IMR-90 (cell line): ENCODE results near the gene GMEB1. TPM values are rescaled to one million over a fixed set of nuclear protein-coding genes. Genes with fewer than 3 reads are reported as not detected.

Experiments
- ATAC-seq: fragments of 200-7000 bp; cut with Tn5 transposase; 2 replicates; pipeline ENCODE4 v1.9.1; 2020; ENCODE audit warnings: low read depth, mild to moderate bottlenecking, moderate library complexity
- BruUV-seq: library from RNA; stranded (reverse); fragments of 400-500 nt; replicated peaks from 2 replicates; lab custom pipeline; 2021; lab: Mats Ljungman, UMichigan
- CTCF ChIA-PET: fragments of 300-600 bp; formaldehyde crosslinking; extraction: SDS; loops from one replicate; lab custom pipeline; 2021; ENCODE audit warnings: antibody characterized with exemption; lab: Yijun Ruan, JAX
- POLR2A ChIA-PET: fragments of 300-600 bp; sonication (Branson Sonifier 250); formaldehyde crosslinking; loops from one replicate; lab custom pipeline; 2022; ENCODE audit warnings: antibody characterized with exemption; ENCODE audit not compliant: unreplicated experiment; lab: Charles Lee
- DNase-seq: peaks from one replicate; pipeline ENCODE4 v3.0.0; 2013
- H2AFZ ChIP-seq: replicated peaks from 2 replicates; pipeline ENCODE3; 2013; ENCODE audit warnings: low read length, mild to moderate bottlenecking; ENCODE audit not compliant: poor library complexity
- H2AK5ac ChIP-seq: 2 replicates; pipeline ENCODE4 v1.6.1; 2013; ENCODE audit warnings: low read depth, low read length, inconsistent platforms
- H2AK9ac ChIP-seq: replicated peaks from 2 replicates; pipeline ENCODE3; 2013; ENCODE audit warnings: mild to moderate bottlenecking, low read depth, low read length, moderate library complexity; ENCODE audit not compliant: poor library complexity
- H2BK120ac ChIP-seq: 2 replicates; pipeline ENCODE4 v1.6.1; 2013; ENCODE audit warnings: low read depth, low read length, inconsistent platforms
- H2BK15ac ChIP-seq: 3 replicates; pipeline ENCODE4 v1.6.1; 2013; ENCODE audit warnings: low read depth, low read length, inconsistent platforms
- H2BK20ac ChIP-seq: 2 replicates; pipeline ENCODE4 v1.6.1; 2013; ENCODE audit warnings: low read depth, mild to moderate bottlenecking, inconsistent platforms, low read length, moderate library complexity
- H2BK5ac ChIP-seq: 2 replicates; pipeline ENCODE4 v1.6.1; 2013; ENCODE audit warnings: mild to moderate bottlenecking, low read depth, low read length, inconsistent platforms; ENCODE audit not compliant: poor library complexity, severe bottlenecking
- H3K14ac ChIP-seq: replicated peaks from 2 replicates; pipeline ENCODE4 v1.6.1; 2013; ENCODE audit warnings: low read depth, low read length, inconsistent platforms
- H3K18ac ChIP-seq: 2 replicates; pipeline ENCODE4 v1.6.1; 2013; ENCODE audit warnings: low read depth, low read length, control low read depth
- H3K23ac ChIP-seq: 2 replicates; pipeline ENCODE4 v1.6.1; 2013; ENCODE audit warnings: low read depth, low read length, inconsistent platforms
- H3K27ac ChIP-seq: 2 replicates; pipeline ENCODE4 v1.5.1; 2013; ENCODE audit warnings: mild to moderate bottlenecking, control low read depth, low read length; ENCODE audit not compliant: insufficient read depth
- H3K27me3 ChIP-seq: 2 replicates; pipeline ENCODE4 v1.6.1; 2013; ENCODE audit warnings: low read length; ENCODE audit not compliant: control insufficient read depth, insufficient read depth
- H3K36me3 ChIP-seq: 2 replicates; pipeline ENCODE4 v1.6.1; 2013; ENCODE audit warnings: low read length, mixed read lengths; ENCODE audit not compliant: control insufficient read depth, insufficient read depth
- H3K4ac ChIP-seq: 2 replicates; pipeline ENCODE4 v1.6.1; 2013; ENCODE audit warnings: low read depth, low read length, inconsistent platforms
- H3K4me1 ChIP-seq: 2 replicates; pipeline ENCODE4 v1.6.1; 2013; ENCODE audit warnings: low read length, mixed read lengths; ENCODE audit not compliant: control insufficient read depth, insufficient read depth
- H3K4me2 ChIP-seq: 2 replicates; pipeline ENCODE4 v1.6.1; 2013; ENCODE audit warnings: low read depth, mild to moderate bottlenecking, control low read depth, low read length, moderate library complexity
- H3K4me3 ChIP-seq: 2 replicates; pipeline ENCODE4 v1.5.1; 2013; ENCODE audit warnings: low read depth, mild to moderate bottlenecking, control low read depth, low read length, moderate library complexity; ENCODE audit not compliant: insufficient read depth
- H3K56ac ChIP-seq: 2 replicates; pipeline ENCODE4 v1.6.1; 2013; ENCODE audit warnings: low read length, inconsistent platforms; ENCODE audit not compliant: insufficient read depth; ENCODE audit errors: extremely low read depth
- H3K79me1 ChIP-seq, 2 experiments: 2 replicates each; pipeline ENCODE4 v1.6.1; 2013; ENCODE audit warnings: low read length in 2 of 2, inconsistent platforms in 1 of 2, low read depth in 1 of 2
- H3K9ac ChIP-seq: 2 replicates; pipeline ENCODE4 v1.6.1; 2013; ENCODE audit warnings: low read depth, low read length, control low read depth
- H3K9me1 ChIP-seq: 2 replicates; pipeline ENCODE4 v1.6.1; 2013; ENCODE audit warnings: low read length, inconsistent platforms; ENCODE audit not compliant: insufficient read depth
- H3K9me3 ChIP-seq: 2 replicates; pipeline ENCODE4 v1.6.1; 2013; ENCODE audit warnings: low read length; ENCODE audit not compliant: control insufficient read depth, insufficient read depth
- H4K20me1 ChIP-seq: 2 replicates; pipeline ENCODE4 v1.6.1; 2013; ENCODE audit warnings: low read length, inconsistent platforms; ENCODE audit not compliant: insufficient read depth
- H4K5ac ChIP-seq: 2 replicates; pipeline ENCODE4 v1.6.1; 2013; ENCODE audit warnings: mild to moderate bottlenecking, low read depth, low read length, control low read depth
- H4K8ac ChIP-seq, 2 experiments: 2 replicates each; pipeline ENCODE4 v1.6.1; 2013; ENCODE audit warnings: low read depth in 2 of 2, low read length in 2 of 2, control low read depth in 1 of 2, inconsistent platforms in 1 of 2
- H4K91ac ChIP-seq: 2 replicates; pipeline ENCODE4 v1.6.1; 2013; ENCODE audit warnings: low read depth, low read length, inconsistent platforms; ENCODE audit not compliant: insufficient read depth
- BHLHE40 ChIP-seq: fragments of 150-350 bp; IDR thresholded peaks from 2 replicates; pipeline ENCODE4 v1.6.1; 2016; ENCODE audit warnings: mild to moderate bottlenecking, low read depth, low read length
- CEBPB ChIP-seq: IDR thresholded peaks from 2 replicates; pipeline ENCODE4 v1.6.1; 2012; ENCODE audit warnings: low read depth, low read length, improper control_type of control experiment
- CHD1 ChIP-seq: IDR thresholded peaks from 2 replicates; pipeline ENCODE4 v1.6.1; 2012; ENCODE audit warnings: low read depth, low read length, improper control_type of control experiment
- CTCF ChIP-seq: conservative IDR thresholded peaks from 2 replicates; pipeline ENCODE4 v1.5.1; 2012; ENCODE audit warnings: mild to moderate bottlenecking, low read depth, low read length, improper control_type of control experiment
- ELK1 ChIP-seq: fragments of 150-350 bp; IDR thresholded peaks from 2 replicates; pipeline ENCODE4 v1.6.1; 2016; ENCODE audit warnings: low read depth, mild to moderate bottlenecking, low read length, moderate library complexity, borderline replicate concordance
- FOS ChIP-seq: fragments of 150-350 bp; IDR thresholded peaks from 2 replicates; pipeline ENCODE4 v1.6.1; 2016; ENCODE audit warnings: low read depth, low read length
- MAFK ChIP-seq: IDR thresholded peaks from 2 replicates; pipeline ENCODE4 v1.6.1; 2012; ENCODE audit warnings: low read depth, low read length, improper control_type of control experiment
- MAZ ChIP-seq: IDR thresholded peaks from 2 replicates; pipeline ENCODE4 v1.6.1; 2012; ENCODE audit warnings: low read depth, mild to moderate bottlenecking, low read length, improper control_type of control experiment, moderate library complexity, borderline replicate concordance
- MXI1 ChIP-seq: IDR thresholded peaks from 2 replicates; pipeline ENCODE4 v1.6.1; 2012; ENCODE audit warnings: low read depth, mild to moderate bottlenecking, low read length, moderate library complexity, borderline replicate concordance
- NFE2L2 ChIP-seq: fragments of 150-350 bp; IDR thresholded peaks from 2 replicates; pipeline ENCODE4 v1.6.1; 2016; ENCODE audit warnings: low read depth, mild to moderate bottlenecking, low read length
- POLR2A ChIP-seq: IDR thresholded peaks from 2 replicates; pipeline ENCODE4 v1.6.1; 2012; ENCODE audit warnings: mild to moderate bottlenecking, low read depth, low read length
- RAD21 ChIP-seq: IDR thresholded peaks from 2 replicates; pipeline ENCODE4 v1.6.1; 2012; ENCODE audit warnings: low read length, improper control_type of control experiment
- RCOR1 ChIP-seq: IDR thresholded peaks from 2 replicates; pipeline ENCODE4 v1.6.1; 2012; ENCODE audit warnings: mild to moderate bottlenecking, low read length, improper control_type of control experiment; ENCODE audit not compliant: insufficient replicate concordance
- RFX5 ChIP-seq: IDR thresholded peaks from 2 replicates; pipeline ENCODE4 v1.8.0; 2012; ENCODE audit warnings: low read depth, mild to moderate bottlenecking, low read length, moderate library complexity
- USF2 ChIP-seq: fragments of 150-350 bp; IDR thresholded peaks from 2 replicates; pipeline ENCODE4 v1.6.1; 2017; ENCODE audit warnings: mild to moderate bottlenecking, antibody characterized with exemption, low read length, low read depth
- WGBS, 2 experiments: methylation state at CpG; one replicate each; pipeline versions ENCODE4 v1.1.5 to v1.1.7; 2013; ENCODE audit warnings: missing lambda C conversion rate in 2 of 2; ENCODE audit not compliant: insufficient read length in 1 of 2; ENCODE audit errors: extremely low coverage in 2 of 2; 5-methylcytosine and 5-hydroxymethylcytosine counted together
- dilution Hi-C: fragments of 300-500 bp; cut with HindIII; formaldehyde crosslinking; loops from one replicate; pipeline ENCODE4 v1.14.3; 2018; ENCODE audit warnings: low sequenced_read_pairs; ENCODE audit not compliant: unreplicated experiment
- in situ Hi-C: fragments of 300-500 bp; cut with MboI; formaldehyde crosslinking; loops from 3 replicates; pipeline ENCODE4 v1.14.3; 2019; ENCODE audit warnings: low sequenced_read_pairs, inconsistent platforms, mixed read lengths
- intact Hi-C: fragments of 100-400 bp; cut with micrococcal nuclease; formaldehyde crosslinking; loops from 2 replicates; pipeline ENCODE4 v1.10.0; 2022
- polyA plus RNA-seq, 3 experiments: library from polyadenylated mRNA; depleted of rRNA; stranded (reverse); fragments of >200 nt; gene quantifications; 2 replicates each; pipeline ENCODE4 v1.2.3, GENCODE V29; 2012; ENCODE audit warnings: low replicate concordance in 1 of 3
- total RNA-seq: library from RNA; depleted of rRNA; stranded (reverse); fragments of >200 nt; gene quantifications from 2 replicates; pipeline ENCODE4 v1.2.3, GENCODE V29; 2012

The GMEB1 gene
- total and polyA plus RNA-seq, 2 of the 4 experiments (the other 2 are of a cell fraction) = 7.1 to 7.9 TPM

- WGBS, 2 experiments = 1% methylated on average over 14 of the region's 18 CpGs; no CpG with 5 or more reads in 1 of the 2 experiments
- Histone ChIP-seq H2AFZ (peak overlapping the region; percentile 88), H3K56ac (peak overlapping the region; percentile 99), H2BK20ac (peak overlapping the region; percentile 93), H3K4me2 (peak overlapping the region; percentile 79), H2AK9ac (peak overlapping the region; percentile 76), H2BK120ac (peak overlapping the region; percentile 96), H3K27ac (peak overlapping the region; percentile 79), H3K14ac (peak overlapping the region; percentile 95), H4K8ac (peak overlapping the region; percentile 82 to 93), H3K4ac (peak overlapping the region; percentile 95), H3K27me3 (no peaks in the 10 kb centered on the region), H2AK5ac (peak overlapping the region; percentile 79), H4K5ac (peak overlapping the region; percentile 72), H3K9ac (peak overlapping the region; percentile 71), H4K20me1 (peaks cover 4% of the 10 kb centered on the region; the same call in 1 of the 2 replicates), H2BK15ac (peak overlapping the region; percentile 81; the same call in 2 of the 3 replicates), H3K9me3 (no peaks in the 10 kb centered on the region), H3K23ac (peak overlapping the region; percentile 86), H3K18ac (peak overlapping the region; percentile 58), H3K4me3 (peak overlapping the region; percentile 28), H2BK5ac (peak overlapping the region; percentile 97), H3K36me3 (no peaks in the 10 kb centered on the region), H4K91ac (peak overlapping the region; percentile 88), H3K4me1 (peaks cover 1% of the 10 kb centered on the region), H3K9me1 (peaks cover 5% of the 10 kb centered on the region; the same call in 1 of the 2 replicates), H3K79me1 (peaks cover 11 to 13% of the 10 kb centered on the region in 2 experiments; a peak in 3 of 4 replicates)
- BruUV-seq = no TSS peak
- DNase-seq (peak; percentile 92), ATAC-seq (peak; percentile 80)
- intact Hi-C loops = loop anchor here (1.0 to 10.0 kb wide), 5 partner anchors 21 to 547 kb away; partner anchors contain the start of genes GMEB1 and YTHDF2
- ChIA-PET CTCF (interaction anchor here (0.6 to 1.2 kb wide), 2 partner anchors 229 to 281 kb away, joined by 5 to 9 read pairs; no protein-coding TSS in a partner anchor), POLR2A (interaction anchor here (0.7 to 1.4 kb wide), 7 partner anchors 20 to 554 kb away, joined by 3 to 6 read pairs (median 3); partner anchors contain the start of genes GMEB1 and YTHDF2)
- in situ Hi-C loops = no loop called here
- dilution Hi-C loops = no loop called here
- TF ChIP-seq FOS (no peak), MAZ (no peak), RCOR1 (no peak), ELK1 (no peak), USF2 (no peak), CHD1 (no peak), NFE2L2 (no peak), BHLHE40 (no peak), CTCF (no peak), MAFK (no peak), RAD21 (no peak), CEBPB (no peak), RFX5 (no peak), POLR2A (no peak), MXI1 (no peak)
Measured at GRCh38 chr1:28648008-28648473, 20.5 kb upstream of the GMEB1 start.
